GM12872 (cell line): Measurements from ENCODE around the gene ENKUR.

Experiments used
- CTCF ChIP-seq: IDR thresholded peaks from 3 replicates; pipeline ENCODE4 v1.5.1; 2011; ENCODE audit warnings: low read depth, mild to moderate bottlenecking, low read length, moderate library complexity; ENCODE audit not compliant: insufficient read depth

The ENKUR gene

GRCh38 chr10:24984906-24985305 is 31.1 kb downstream of the ENKUR start:
- TF ChIP-seq CTCF, result no peak

GRCh38 chr10:24983946-24984345 is 32.0 kb downstream of the ENKUR start:
- TF ChIP-seq CTCF, result no peak

- no peak for TF ChIP-seq CTCF
These were observed 32.8 kb downstream of the ENKUR start for GRCh38 chr10:24983130-24983529.

- no peak for TF ChIP-seq CTCF
These were observed 33.4 kb downstream of the ENKUR start for GRCh38 chr10:24982319-24983112.

- no peak for TF ChIP-seq CTCF
These were observed 34.7 kb downstream of the ENKUR start for GRCh38 chr10:24981161-24981710.

- TF ChIP-seq CTCF, result no peak
These were observed 36.3 kb downstream of the ENKUR start for GRCh38 chr10:24979685-24980084.

GRCh38 chr10:24974976-24975375 is 41.0 kb downstream of the ENKUR start:
- no peak for TF ChIP-seq CTCF
